CD4-positive, alpha-beta T cell (primary cell): ENCODE data around the gene ADGRE3. TPM values are rescaled to one million over a fixed set of nuclear protein-coding genes. Genes with fewer than 3 reads are reported as not detected.

ENCODE experiments used
- ATAC-seq: fragments of 200-7000 bp; cut with Tn5 transposase; one replicate; pipeline ENCODE4 v1.10.0; 2022; ENCODE audit warnings: mild to moderate bottlenecking; ENCODE audit not compliant: poor library complexity
- CTCF ChIA-PET: fragments of 350-600 bp; sonication (Branson Sonifier 250); formaldehyde crosslinking; loops from one replicate; lab custom pipeline; 2021; ENCODE audit warnings: antibody characterized with exemption, inconsistent platforms; lab: Charles Lee
- POLR2A ChIA-PET: fragments of 350-600 bp; sonication (Branson Sonifier 250); formaldehyde crosslinking; loops from one replicate; lab custom pipeline; 2021; ENCODE audit warnings: antibody characterized with exemption, inconsistent platforms; lab: Charles Lee
- DNase-seq, 14 experiments: peaks; one replicate each; pipeline ENCODE4 v3.0.0-alpha.2; 2013 to 2020; ENCODE audit warnings: mixed read lengths in 2 of 14
- H3K27ac ChIP-seq, 2 donors: one replicate each; pipeline versions ENCODE4 v1.5.1 to v1.7.0; 2013; ENCODE audit warnings: low read length in 2 of 2, low read depth in 1 of 2, mild to moderate bottlenecking in 1 of 2
- H3K27me3 ChIP-seq, 2 experiments: 1 replicate in 1 of 2; 2 replicates in 1 of 2; pipeline versions ENCODE4 v1.6.1 to v1.7.0; 2013; ENCODE audit warnings: low read length in 2 of 2, control low read depth in 1 of 2, mild to moderate bottlenecking in 1 of 2, moderate library complexity in 1 of 2; ENCODE audit not compliant: insufficient read depth in 2 of 2, control insufficient read depth in 1 of 2
- H3K36me3 ChIP-seq: one replicate; pipeline ENCODE4 v1.6.1; 2013; ENCODE audit warnings: low read length, control low read depth; ENCODE audit not compliant: insufficient read depth
- H3K4me1 ChIP-seq: one replicate; pipeline ENCODE4 v1.6.1; 2013; ENCODE audit warnings: low read length, control low read depth; ENCODE audit not compliant: insufficient read depth
- H3K4me3 ChIP-seq: one replicate; pipeline ENCODE4 v1.5.1; 2013; ENCODE audit warnings: mild to moderate bottlenecking, low read length, moderate library complexity
- H3K9me3 ChIP-seq, 2 experiments: 1 replicate in 1 of 2; 2 replicates in 1 of 2; pipeline versions ENCODE4 v1.6.1 to v1.7.0; 2013; ENCODE audit warnings: low read length in 2 of 2, mild to moderate bottlenecking in 2 of 2, control low read depth in 1 of 2, moderate library complexity in 1 of 2; ENCODE audit not compliant: control insufficient read depth in 1 of 2, insufficient read depth in 1 of 2
- H3K27ac Mint-ChIP-seq: one replicate; pipeline ENCODE4 v1.8.0; 2020; ENCODE audit warnings: mixed read lengths
- H3K27me3 Mint-ChIP-seq: one replicate; pipeline ENCODE4 v1.8.0; 2021; ENCODE audit warnings: mixed read lengths
- H3K36me3 Mint-ChIP-seq: one replicate; pipeline ENCODE4 v1.8.0; 2021; ENCODE audit warnings: low read depth, mixed read lengths
- H3K4me1 Mint-ChIP-seq: one replicate; pipeline ENCODE4 v1.8.0; 2021; ENCODE audit warnings: low read depth, mixed read lengths
- H3K4me3 Mint-ChIP-seq: one replicate; pipeline ENCODE4 v1.8.0; 2020; ENCODE audit warnings: mild to moderate bottlenecking, mixed read lengths
- H3K9me3 Mint-ChIP-seq: one replicate; pipeline ENCODE4 v1.8.0; 2020; ENCODE audit warnings: mixed read lengths
- CTCF ChIP-seq: fragments of 200-600 bp; IDR thresholded peaks from one replicate; pipeline ENCODE4 v1.8.0; 2022; ENCODE audit warnings: antibody characterized with exemption, mild to moderate bottlenecking
- intact Hi-C, 2 experiments: fragments of 100-400 bp; cut with DNase I in 1 of 2; cut with micrococcal nuclease in 1 of 2; formaldehyde crosslinking; loops; one replicate each; pipeline versions ENCODE4 v1.15.1 to v1.9.0; 2023 to 2025; cut with DNase I, micrococcal nuclease
- total RNA-seq, 174 experiments: library from RNA in 2 of 174; stranded (reverse) in 2 of 174; gene quantifications; one replicate each; pipeline ENCODE4 v1.2.3 and lab custom pipeline; 2021 to 2026

The ADGRE3 gene
- total RNA-seq, 2 experiments from 2014 or later, result not detected

- H3K9me3 Mint-ChIP-seq, result no peaks in the 10 kb centered on the region
- intact Hi-C loops, result loop anchor here in 1 of 2 experiments (10.0 kb wide), 1 partner anchor 611 kb away; the partner anchor contains the start of gene C19orf67
- no peak for TF ChIP-seq CTCF
- H3K36me3 Mint-ChIP-seq, result peaks cover 70% of the 10 kb centered on the region
- H3K4me1 ChIP-seq, result peaks cover 5% of the 10 kb centered on the region
- H3K4me3 Mint-ChIP-seq, result no peak overlapping the region
- H3K27ac ChIP-seq, result no peak overlapping the region
- peaks cover 15% of the 10 kb centered on the region for H3K4me1 Mint-ChIP-seq
- ATAC-seq (no peak), DNase-seq (no peak)
- no peak overlapping the region for H3K27ac Mint-ChIP-seq
- H3K4me3 ChIP-seq, result no peak overlapping the region
- no peaks in the 10 kb centered on the region for H3K27me3 ChIP-seq
- no peaks in the 10 kb centered on the region for H3K9me3 ChIP-seq
- ChIA-PET POLR2A (no interaction called here), CTCF (no interaction called here)
- H3K36me3 ChIP-seq, result peaks cover 56% of the 10 kb centered on the region
- no peaks in the 10 kb centered on the region for H3K27me3 Mint-ChIP-seq
Measured at GRCh38 chr19:14695471-14695870, 20.8 kb upstream of the ADGRE3 start.

GRCh38 chr19:14694641-14695266, 20.1 kb upstream of the ADGRE3 start:
- H3K4me3 Mint-ChIP-seq, result no peak overlapping the region
- H3K27ac Mint-ChIP-seq, result no peak overlapping the region

More at GRCh38 chr19:14694641-14695266, 20.1 kb upstream of the ADGRE3 start:
- no peaks in the 10 kb centered on the region for H3K9me3 Mint-ChIP-seq
- H3K27me3 Mint-ChIP-seq, result no peaks in the 10 kb centered on the region
- peaks cover 8% of the 10 kb centered on the region for H3K4me1 ChIP-seq
- CTCF ChIA-PET, result no interaction called here
- ATAC-seq, result no peak
- no peaks in the 10 kb centered on the region for H3K27me3 ChIP-seq
- intact Hi-C loops, result loop anchor here in 1 of 2 experiments (5.0 to 10.0 kb wide), 2 partner anchors 610 to 787 kb away; partner anchors contain the start of genes BRME1, C19orf67 and CC2D1A
- H3K4me3 ChIP-seq, result no peak overlapping the region
- peaks cover 64% of the 10 kb centered on the region for H3K36me3 Mint-ChIP-seq
- TF ChIP-seq CTCF, result no peak
- no peak for DNase-seq
- no peaks in the 10 kb centered on the region for H3K9me3 ChIP-seq
- H3K36me3 ChIP-seq, result peaks cover 49% of the 10 kb centered on the region
- POLR2A ChIA-PET, result no interaction called here
- peaks cover 19% of the 10 kb centered on the region for H3K4me1 Mint-ChIP-seq
- H3K27ac ChIP-seq, result no peak overlapping the region
